PFSK-1 (cell line): ENCODE data around the gene RHBDF1.

Experiments
- POLR2AphosphoS5 ChIP-seq: IDR thresholded peaks from 2 replicates; pipeline ENCODE4 v1.6.1; 2012; ENCODE audit warnings: low read depth, mild to moderate bottlenecking, control low read depth, low read length, moderate library complexity
- REST ChIP-seq, 2 experiments: IDR thresholded peaks; 2 replicates each; pipeline versions ENCODE4 v1.6.1 to v1.8.0; 2011 to 2012; ENCODE audit warnings: low read depth in 2 of 2, low read length in 2 of 2, control low read depth in 1 of 2, inconsistent platforms in 1 of 2, mild to moderate bottlenecking in 1 of 2, moderate library complexity in 1 of 2; ENCODE audit not compliant: insufficient read depth in 1 of 2
- SIN3A ChIP-seq: IDR thresholded peaks from 2 replicates; pipeline ENCODE4 v1.6.1; 2012; ENCODE audit warnings: mild to moderate bottlenecking, low read length, moderate library complexity, borderline replicate concordance; ENCODE audit not compliant: insufficient read depth
- TAF1 ChIP-seq: IDR thresholded peaks from 2 replicates; pipeline ENCODE4 v1.6.1; 2012; ENCODE audit warnings: low read length, control low read depth, borderline replicate concordance; ENCODE audit not compliant: insufficient read depth

GRCh38 chr16:88613-89012, 16.2 kb upstream of the RHBDF1 start:
- TF ChIP-seq SIN3A = no peak
- no peak for TF ChIP-seq REST (IDR thresholded peaks at IDR 0.05; ENCODE audit: insufficient read depth in 1 of 2, low read depth in 2 of 2, low read length in 2 of 2)
- no peak for TF ChIP-seq POLR2AphosphoS5
- TF ChIP-seq TAF1 = no peak
